HG02571 (cell line): ENCODE results near the gene FOXD4.
"Not testable (repeated sequence)": the region's sequence is repeated elsewhere in the genome, so short reads cannot be mapped to it uniquely, and the experiment has no call there.

ENCODE experiments used
- ATAC-seq: cut with Tn5 transposase; IDR thresholded peaks from one replicate; pipeline ENCODE4 v1.9.1; 2021; ENCODE audit warnings: mild to moderate bottlenecking, moderate library complexity; ENCODE audit not compliant: unreplicated experiment

Gene FOXD4

GRCh38 chr9:117995-118467 lies at the start of gene FOXD4:
FOXD4 (minus strand) TSS chr9:118417; CDS start chr9:118119, 298 bp downstream.
- ATAC-seq: not testable (repeated sequence)

GRCh38 chr9:159871-160270 lies 41.7 kb upstream of the FOXD4 start:
- not testable (repeated sequence) for ATAC-seq

- ATAC-seq: not testable (repeated sequence)
Observed at GRCh38 chr9:151173-151572, 33.0 kb upstream of the FOXD4 start.

GRCh38 chr9:139880-140279 lies 21.7 kb upstream of the FOXD4 start:
- not testable (repeated sequence) for ATAC-seq

GRCh38 chr9:117144-117994 lies 848 bp downstream of the FOXD4 start:
- not testable (repeated sequence) for ATAC-seq

GRCh38 chr9:116239-117077 lies 1.8 kb downstream of the FOXD4 start:
- ATAC-seq: not testable (repeated sequence)

- not testable (repeated sequence) for ATAC-seq
Observed at GRCh38 chr9:115118-115451, 3.1 kb downstream of the FOXD4 start.

- not testable (repeated sequence) for ATAC-seq
Observed at GRCh38 chr9:114267-115117, 3.7 kb downstream of the FOXD4 start.

- ATAC-seq: not testable (repeated sequence)
Observed at GRCh38 chr9:113468-114266, 4.5 kb downstream of the FOXD4 start.

- not testable (repeated sequence) for ATAC-seq
Observed at GRCh38 chr9:112589-113467, 5.4 kb downstream of the FOXD4 start.

- ATAC-seq: not testable (repeated sequence)
Observed at GRCh38 chr9:110672-111071, 7.5 kb downstream of the FOXD4 start.

- not testable (repeated sequence) for ATAC-seq
Observed at GRCh38 chr9:109540-109939, 8.7 kb downstream of the FOXD4 start.

GRCh38 chr9:108742-109495 lies 9.3 kb downstream of the FOXD4 start:
- not testable (repeated sequence) for ATAC-seq

GRCh38 chr9:105991-106390 lies 12.2 kb downstream of the FOXD4 start:
- not testable (repeated sequence) for ATAC-seq

GRCh38 chr9:100430-100829 lies 17.8 kb downstream of the FOXD4 start:
- ATAC-seq: not testable (repeated sequence)

- ATAC-seq: not testable (repeated sequence)
Observed at GRCh38 chr9:99867-100266, 18.4 kb downstream of the FOXD4 start.

GRCh38 chr9:98775-99174 lies 19.4 kb downstream of the FOXD4 start:
- not testable (repeated sequence) for ATAC-seq

- not testable (repeated sequence) for ATAC-seq
Observed at GRCh38 chr9:94992-95391, 23.2 kb downstream of the FOXD4 start.
